Loucy (cell line): ENCODE data around the gene AARSD1.

Source experiments
- CTCF ChIP-seq: fragments of 200-600 bp; sonication (generic); conservative IDR thresholded peaks from 2 replicates; pipeline ENCODE4 v1.5.1; 2014; ENCODE audit warnings: mild to moderate bottlenecking, antibody characterized with exemption, low read length
- EZH2phosphoT487 ChIP-seq: fragments of 200-600 bp; IDR thresholded peaks from 2 replicates; pipeline ENCODE4 v1.6.1; 2018; ENCODE audit warnings: antibody characterized with exemption, mild to moderate bottlenecking, moderate library complexity, borderline replicate concordance

DNA sequence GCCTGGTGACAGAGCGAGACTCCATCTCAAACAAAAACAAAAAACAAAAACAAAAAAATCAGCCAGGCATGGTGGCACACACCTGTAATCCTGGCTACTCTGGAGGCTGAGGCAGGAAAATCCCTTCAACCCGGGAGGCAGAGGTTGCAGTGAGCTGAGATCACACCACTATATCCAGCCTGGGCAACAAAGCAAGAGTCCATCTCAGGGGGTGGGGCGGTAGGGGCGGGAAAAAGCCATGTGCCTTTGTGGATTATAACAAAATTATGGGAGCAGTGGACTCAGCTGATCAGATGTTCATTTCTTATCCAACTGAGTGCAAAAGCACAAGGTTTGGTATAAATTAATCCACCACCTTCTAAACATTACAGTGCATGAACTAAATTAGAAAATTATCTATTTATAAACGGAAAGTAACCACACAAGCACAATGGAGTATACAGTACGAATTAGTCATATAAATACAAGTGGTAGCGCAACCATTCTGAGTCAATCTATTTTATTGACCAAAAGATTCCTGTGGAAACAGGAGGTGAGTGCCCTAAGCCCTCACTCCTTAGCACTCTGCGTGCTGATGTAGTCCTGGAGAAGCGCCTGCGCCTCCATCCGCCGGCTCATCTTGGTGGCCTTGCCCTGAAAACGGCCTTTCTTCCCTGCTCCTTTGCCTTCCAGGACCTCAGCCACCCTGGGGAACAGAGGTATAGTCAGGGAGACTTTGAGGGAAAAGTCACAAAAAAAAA is 14.0 kb downstream of the AARSD1 start:
- TF ChIP-seq CTCF (no peak), EZH2phosphoT487 (no peak)
